T1000 (cell line): ENCODE data around the gene OR5H1.
"Not testable (repeated sequence)": the region's sequence is repeated elsewhere in the genome, so short reads cannot be mapped to it uniquely, and the experiment has no call there.

Experiments used
- DNase-seq: peaks from one replicate; lab custom pipeline; 2025; ENCODE audit warnings: mixed read lengths; lab: John Stamatoyannopoulos, UW

OR5H1 gene

DNA sequence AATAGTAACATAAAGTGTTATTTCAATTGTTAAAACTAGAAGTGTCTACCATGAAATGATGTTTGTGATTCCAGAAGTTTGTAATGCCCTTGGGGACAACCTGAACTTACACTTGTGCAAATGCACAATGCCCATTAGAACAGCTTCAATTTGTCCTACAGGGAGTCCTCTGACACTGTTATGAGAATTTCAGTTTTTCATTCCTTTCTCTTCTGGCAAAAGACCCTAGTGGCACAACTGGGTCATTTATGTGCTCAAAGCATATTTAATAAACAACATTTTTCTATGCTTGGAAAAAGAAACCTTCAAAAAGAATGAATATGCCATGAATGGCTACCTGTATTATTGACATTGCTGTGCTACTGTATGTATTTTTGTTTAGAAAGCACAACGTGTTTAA, at the start of gene OR5H1:
TSS of gene OR5H1 (plus strand) at position 301 of the 400 bp plus-strand sequence. CDS start 1,977 bp downstream, outside the sequence.
- no peak for DNase-seq

DNA sequence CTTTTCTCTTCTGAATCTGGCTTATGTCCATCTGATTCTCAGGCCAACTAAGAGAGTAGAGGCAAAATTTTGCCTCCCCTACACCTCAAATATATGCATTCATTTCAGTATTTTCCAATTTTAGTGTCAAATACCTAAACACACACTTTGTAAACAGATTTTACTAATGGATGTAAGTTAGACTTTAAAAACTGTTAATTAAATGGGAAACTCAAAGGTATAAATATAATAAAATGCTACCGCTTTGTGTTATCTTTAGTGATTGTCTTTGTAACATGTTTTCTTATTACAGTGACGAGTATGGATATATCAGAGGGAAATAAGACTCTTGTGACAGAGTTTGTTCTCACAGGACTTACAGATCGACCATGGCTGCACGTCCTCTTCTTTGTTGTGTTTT, 43.6 kb upstream of the OR5H1 start, which contains the start of gene OR5AC2:
TSS of gene OR5AC2 (plus strand) at position 301 of the 400 bp plus-strand sequence. CDS start at position 301, 0 bp downstream.
- DNase-seq = no peak

DNA sequence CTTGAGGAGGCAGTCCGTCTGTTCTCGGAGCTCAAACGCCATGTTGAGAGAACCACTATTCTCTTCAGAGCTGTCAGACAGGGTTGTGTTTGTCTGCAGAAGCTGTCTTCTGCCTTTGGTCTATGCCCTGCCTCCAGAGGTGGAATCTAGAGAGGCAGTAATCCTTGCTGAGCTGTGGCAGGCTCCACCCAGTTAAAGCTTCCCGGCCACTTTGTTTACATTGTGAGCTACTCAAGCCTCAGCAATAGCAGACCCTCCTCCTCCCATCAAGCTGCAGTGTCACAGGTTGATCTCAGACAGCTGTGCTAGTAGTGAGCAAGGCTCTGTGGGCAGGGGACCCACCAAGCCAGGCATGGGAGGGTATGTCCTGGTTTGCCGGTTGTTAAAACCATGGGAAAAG, 34.6 kb upstream of the OR5H1 start:
- no peak for DNase-seq

DNA sequence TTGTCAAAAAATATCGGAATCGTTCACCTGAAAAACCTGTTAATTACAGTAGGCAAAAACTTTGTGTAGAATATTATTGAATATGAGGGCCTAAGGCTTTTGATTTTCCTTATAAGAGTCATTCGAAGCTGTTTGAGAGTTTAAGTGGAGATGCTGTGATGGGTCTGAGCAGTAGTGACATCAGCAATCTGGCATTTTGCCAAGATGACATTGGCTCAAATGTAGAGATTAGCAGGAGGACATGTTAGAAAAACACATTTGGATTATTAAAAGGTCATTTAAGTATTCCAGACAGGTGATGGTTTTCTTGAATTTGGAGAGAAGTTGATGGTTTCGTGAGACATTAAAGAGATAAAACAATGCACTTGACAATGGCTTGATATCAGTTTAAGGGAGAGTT, 30.7 kb upstream of the OR5H1 start:
- DNase-seq = no peak

DNA sequence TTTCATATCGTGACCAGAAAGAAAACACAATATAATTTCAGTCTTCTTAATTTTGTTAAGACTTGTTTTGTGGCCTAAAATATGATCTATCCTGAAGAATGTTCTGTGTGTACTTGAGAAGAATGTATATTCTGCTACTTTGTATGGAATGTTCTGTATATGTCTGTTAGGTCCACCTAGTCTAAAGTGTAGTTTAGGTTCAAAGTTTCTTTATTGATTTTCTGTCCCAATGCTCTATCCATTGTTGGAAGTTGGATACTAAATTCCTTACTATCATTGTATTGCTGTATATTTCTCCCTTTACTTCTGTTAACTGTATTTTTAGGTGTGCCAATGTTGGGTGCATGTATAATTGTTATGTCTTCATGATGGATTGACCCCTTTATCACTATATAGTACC, 22.4 kb upstream of the OR5H1 start:
- DNase-seq = no peak

DNA sequence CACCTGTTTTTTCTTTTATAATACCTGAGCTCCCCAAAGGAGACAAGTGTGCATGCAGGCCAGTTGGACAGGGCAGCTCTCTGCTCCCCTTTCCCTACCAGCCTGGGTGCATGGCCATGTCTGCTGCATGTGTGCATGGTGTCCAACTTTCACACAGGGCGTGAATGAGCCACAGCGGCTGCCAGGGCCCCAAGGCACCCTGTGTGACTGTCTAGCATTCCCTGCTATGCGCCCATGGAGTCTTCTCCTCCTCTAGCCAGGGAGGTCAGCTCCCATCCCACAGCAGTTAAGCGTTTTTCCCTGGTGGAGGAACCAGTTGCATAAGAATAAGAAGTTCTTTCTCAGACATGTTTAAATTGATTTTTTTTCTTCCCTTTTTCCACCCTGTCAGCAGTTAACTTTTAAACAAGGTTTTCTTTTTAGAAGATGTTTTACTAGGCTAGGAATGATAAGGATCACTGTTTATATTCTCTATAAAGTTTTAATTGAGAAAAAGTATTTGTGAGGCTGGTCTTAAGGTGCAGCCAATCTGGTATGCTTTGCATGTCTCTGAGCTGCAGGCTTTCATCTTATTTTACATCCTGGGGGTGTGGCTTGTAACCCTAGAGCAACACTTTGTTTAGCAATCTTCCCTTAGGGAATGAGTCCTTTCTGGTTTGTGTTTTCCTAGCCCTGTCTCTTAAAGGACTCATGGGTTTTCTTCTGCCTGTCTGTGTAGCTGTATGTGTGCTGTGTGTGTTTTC, 20.5 kb upstream of the OR5H1 start:
- DNase-seq = peak; percentile 1

DNA sequence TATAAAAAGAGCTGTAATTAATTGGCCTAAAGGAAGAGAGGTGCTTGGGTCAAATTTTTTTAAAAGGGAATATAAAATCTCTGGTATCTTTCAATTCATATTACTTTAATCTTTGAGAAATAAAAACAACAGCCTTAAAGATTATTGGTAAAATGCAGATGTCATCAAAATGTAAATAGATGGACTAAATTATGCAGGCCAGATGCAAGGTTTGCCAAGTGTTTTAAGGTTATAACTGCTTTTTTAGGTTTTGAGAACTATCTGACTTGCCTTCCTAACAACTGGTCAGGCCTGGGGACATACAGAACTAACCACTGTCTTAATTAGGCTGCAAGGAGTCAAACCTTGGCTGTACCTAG, 20.0 kb upstream of the OR5H1 start:
- no peak for DNase-seq

DNA sequence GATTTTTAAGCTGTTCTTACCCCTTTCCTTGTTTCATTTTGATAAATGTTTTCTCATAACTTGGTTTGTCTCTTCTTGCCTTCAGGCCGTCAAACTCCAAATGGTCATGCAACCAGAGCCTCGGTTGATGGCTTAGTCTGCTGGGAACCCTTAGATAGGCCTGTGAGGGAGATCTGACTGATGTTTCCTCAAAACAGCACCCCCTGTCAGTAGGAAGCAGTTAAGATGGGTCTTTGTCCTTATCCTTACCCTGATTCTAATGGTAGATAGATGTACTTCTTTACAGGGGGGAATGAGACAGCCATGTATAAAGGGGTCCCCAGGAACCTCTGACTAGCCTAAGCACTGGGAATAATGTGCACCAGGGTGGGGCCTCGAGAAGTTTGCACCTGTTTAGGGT, 16.3 kb upstream of the OR5H1 start:
- no peak for DNase-seq

DNA sequence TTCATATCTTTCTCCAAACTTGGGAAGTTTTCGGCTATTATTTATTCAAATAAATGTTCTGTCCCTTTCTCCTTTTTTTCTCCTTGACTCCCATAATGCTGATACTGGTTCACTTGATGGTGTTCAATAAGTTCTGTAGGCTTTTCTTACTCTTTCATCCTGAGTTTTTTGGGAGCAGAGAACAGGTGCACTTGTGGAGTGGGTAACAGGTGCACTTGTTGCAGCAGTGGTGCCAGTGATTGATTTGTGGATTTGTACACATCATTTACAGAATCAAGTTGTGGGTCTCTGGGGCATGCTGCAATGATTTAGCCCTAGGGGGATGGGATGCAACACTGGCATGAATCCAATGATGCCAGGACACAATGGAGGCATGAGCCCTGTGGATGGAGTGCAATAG, 14.8 kb upstream of the OR5H1 start:
- DNase-seq = no peak

DNA sequence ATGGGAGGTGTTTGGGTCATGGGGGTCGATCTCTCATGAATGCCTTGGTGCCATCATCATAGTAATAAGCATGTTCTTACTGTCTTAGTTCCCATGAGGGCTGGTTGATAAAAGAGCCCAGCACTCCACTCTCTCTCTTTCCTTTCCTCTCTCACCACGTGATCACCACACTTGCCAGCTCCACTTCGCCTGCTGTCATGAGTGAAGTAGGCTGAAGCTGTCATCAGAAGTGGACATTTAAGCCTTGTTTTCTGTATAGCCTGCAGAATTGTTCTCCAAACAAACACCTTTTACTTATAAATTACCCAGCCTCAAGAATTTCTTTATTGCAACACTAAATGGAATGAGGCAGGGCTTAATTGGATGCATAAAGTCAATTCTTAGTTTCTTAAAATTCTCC, 6.1 kb downstream of the OR5H1 start:
- DNase-seq = no peak

DNA sequence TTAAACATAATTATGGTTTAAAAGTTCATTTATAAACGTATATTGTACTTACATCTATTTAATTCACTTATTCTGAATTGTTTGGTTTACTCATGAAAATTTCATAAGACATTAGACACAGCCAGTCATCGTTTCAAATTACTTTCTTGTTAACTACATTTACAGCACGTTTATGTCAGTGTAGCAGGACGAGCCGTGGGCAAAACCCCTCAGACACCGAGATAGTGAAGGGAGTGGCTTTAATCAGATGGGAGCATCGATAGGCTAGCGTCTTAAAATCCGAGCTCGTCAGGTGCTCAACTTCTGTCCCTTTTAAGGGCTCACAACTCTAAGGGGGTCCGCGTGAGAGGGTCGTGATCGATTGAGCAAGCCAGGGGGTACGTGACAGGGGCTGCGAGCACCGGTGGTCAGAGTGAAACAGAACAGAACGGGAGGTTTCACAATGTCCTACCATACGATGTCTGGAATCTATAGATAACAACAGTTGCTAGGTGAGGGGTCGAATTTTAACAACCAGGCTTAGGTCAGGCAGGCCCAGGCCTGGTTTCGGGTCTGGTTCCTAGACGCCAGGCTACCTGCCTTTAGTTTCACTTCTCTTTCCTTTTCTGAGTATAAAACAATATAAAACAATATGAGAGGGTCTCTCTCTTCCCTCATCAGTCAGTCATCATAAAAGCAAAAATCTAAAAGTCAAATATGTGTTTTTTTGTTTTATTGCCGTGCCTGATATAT, 7.5 kb downstream of the OR5H1 start:
- DNase-seq = not testable (repeated sequence)

DNA sequence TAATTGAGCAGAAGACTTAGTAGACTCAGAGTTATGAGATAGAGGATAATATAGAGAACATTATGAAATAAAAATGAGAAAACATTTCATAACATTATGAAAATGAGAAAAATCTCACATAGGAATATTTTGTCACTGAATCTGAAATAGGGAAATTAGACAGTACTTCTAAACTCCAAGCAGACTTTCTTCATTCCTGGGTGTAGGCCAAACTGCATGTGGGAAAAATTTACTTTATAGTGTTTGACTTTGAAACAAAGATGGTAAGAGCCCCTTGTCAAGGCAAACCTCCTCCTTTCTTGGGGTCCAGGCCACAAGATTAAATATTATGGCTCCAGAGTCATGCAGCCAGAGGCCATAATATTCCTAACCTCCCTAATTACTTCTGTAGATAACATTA, 10.0 kb downstream of the OR5H1 start:
- no peak for DNase-seq

DNA sequence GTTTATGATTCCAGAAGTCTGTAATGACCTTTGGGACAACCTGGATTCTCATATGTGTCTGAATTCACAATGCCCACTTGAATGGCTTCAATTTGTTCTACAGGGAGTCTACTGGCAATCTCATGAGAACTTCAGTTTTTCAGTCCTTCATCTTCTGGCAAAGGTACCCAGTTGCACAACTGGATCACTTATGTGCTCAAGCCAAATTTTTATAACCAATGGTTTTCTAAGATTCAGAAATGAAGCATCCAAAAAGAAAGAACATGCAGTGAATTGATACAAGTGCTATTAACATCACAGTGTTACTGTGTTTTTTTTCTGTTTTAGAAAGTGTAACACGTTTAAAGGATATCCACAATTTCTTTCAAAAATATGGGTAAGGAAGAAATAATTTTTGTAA, 16.7 kb downstream of the OR5H1 start, which contains the start of gene OR5H14:
TSS of gene OR5H14 (plus strand) at position 301 of the 400 bp plus-strand sequence. CDS start 1,907 bp downstream, outside the sequence.
- no peak for DNase-seq

DNA sequence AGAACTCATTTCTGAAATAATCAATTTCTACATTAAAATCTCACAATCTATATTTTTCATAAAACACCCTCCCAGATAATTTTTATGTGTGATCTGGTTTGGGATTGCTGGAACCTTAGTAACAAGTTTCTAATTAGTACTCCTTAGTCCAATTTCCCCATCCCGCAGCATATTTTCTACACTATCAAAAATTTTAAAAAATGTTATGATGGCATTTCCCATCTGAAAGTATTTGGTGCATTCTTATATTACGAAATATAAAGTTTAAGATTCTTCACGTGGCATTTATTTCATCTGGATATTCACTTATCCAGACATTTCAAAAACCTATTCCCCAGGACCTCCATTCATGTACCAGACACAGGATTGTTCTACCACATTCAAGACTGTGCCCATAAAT, 18.2 kb downstream of the OR5H1 start:
- DNase-seq = no peak

DNA sequence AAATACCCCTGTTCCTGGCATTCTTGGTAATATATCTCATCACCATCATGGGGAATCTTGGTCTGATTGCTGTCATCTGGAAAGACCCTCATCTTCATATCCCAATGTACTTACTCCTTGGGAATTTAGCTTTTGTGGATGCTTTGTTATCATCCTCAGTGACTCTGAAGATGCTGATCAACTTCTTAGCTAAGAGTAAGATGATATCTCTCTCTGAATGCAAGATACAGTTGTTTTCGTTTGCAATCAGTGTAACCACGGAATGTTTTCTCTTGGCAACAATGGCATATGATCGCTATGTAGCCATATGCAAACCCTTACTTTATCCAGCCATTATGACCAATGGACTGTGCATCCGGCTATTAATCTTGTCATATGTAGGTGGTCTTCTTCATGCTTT, 18.9 kb downstream of the OR5H1 start:
- DNase-seq = not testable (repeated sequence)

DNA sequence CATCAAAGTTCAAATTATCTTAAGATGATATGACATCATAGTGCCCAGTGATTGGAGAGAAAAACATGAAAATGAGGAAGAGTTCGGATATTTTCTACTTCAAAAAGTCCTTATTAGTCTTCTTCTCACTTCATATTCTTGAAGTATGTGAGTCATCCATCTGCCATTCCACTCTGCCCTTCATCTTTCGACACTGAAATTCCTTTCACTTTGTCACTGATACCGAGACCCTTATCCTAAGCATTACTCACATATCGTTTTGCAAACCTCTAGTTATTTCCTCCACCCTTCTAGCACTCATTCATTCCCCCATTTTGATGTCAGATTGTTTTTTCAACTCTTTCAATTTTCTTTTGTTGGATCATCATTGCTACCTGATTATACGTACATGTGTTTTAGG, 20.7 kb downstream of the OR5H1 start:
- no peak for DNase-seq

DNA sequence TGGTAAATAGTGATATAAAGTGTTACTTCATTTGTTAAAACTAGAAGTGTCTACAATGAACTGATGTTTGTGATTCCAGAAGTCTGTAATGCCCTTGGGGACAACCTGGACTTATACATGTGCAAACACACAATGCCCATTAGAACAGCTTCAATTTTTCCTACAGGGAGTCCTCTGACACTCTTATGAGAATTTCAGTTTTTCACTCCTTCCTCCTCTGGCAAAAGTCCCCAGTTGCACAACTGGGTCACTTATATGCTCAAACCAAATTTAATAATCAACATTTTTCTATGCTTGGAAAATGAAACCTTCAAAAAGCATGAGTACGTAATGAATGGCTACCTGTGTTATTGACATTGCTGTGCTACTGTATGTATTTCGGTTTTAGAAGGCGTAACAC, 35.9 kb downstream of the OR5H1 start, which contains the start of gene OR5H15:
TSS of gene OR5H15 (plus strand) at position 301 of the 400 bp plus-strand sequence. CDS start 2,004 bp downstream, outside the sequence.
- DNase-seq = no peak

DNA sequence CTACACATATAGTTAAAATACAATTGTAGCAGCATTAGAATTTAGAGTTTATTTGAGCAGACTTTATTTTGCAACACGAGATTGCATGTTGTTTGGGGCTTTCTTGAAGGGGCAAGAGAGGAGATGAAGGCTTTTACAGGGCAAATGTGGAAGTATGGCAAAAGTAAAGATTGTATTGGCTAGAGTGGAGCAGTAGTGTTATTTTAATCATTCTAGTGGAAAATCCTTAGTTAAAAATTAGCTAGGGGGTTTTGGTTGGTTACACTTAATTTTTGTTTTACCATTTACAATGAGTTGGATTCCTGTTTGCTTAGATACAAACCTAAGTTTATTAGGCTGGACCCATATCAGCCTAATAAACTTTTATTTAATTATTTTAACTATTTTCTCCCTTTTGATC, 40.5 kb downstream of the OR5H1 start:
- no peak for DNase-seq

DNA sequence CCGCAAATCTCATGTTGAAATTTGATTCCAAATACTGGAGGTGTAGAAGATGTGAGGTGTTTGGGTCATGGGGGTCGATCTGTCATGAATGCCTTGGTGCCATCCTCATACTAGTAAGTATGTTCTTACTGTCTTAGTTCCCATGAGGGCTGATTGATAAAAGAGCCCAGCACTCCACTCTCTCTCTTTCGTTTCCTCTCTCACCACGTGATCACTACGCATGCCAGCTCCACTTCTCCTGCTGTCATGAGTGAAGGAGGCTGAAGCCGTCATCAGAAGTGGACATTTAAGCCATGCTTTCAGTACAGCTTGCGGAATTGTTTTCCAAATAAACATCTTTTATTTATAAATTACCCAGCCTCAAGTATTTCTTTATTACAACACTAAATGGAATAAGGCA, 42.1 kb downstream of the OR5H1 start:
- DNase-seq = no peak

DNA sequence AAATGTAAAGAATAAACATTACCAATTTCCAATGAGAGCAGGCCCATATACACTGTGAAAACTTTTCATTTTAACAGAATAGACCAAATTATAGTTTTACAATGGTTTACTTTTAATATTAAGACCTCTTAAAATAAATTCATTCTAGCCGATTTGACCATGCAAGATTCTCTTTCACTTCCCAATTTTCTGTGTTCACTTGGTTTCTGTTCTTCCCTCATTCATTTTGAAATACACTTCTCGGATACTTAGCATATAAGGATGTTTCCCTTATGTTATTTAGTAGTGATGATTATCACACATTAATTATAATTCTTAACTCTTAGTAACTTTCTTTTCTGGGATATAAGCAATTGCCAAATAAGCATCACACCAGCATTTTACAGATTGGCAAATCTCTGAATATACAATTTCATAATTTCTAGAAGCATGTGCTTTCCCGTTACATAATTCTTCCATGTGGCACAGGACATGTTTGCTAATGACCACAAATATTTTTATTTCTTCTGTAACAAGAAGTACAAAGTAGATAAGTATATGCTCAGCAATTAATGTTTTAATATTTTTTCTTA, 49.9 kb downstream of the OR5H1 start:
- no peak for DNase-seq

DNA sequence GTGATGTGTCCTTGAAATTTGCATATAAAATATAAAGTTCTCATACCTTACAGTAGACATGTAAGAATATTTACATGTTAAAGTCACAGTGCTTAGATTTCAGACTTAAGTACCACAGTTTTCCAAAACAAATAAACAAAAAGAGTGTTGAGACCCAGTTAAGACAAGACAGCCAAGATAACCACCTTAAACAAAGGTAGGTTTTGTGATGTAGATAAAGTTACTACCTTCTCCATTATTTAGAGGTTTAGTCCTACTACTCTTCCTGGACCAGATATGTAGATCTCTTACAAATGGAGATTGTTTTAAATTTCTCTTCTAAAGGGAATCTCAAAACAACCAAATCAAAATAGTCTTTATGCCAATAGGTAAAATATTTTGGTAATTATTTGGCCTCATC, 51.7 kb downstream of the OR5H1 start:
- no peak for DNase-seq

DNA sequence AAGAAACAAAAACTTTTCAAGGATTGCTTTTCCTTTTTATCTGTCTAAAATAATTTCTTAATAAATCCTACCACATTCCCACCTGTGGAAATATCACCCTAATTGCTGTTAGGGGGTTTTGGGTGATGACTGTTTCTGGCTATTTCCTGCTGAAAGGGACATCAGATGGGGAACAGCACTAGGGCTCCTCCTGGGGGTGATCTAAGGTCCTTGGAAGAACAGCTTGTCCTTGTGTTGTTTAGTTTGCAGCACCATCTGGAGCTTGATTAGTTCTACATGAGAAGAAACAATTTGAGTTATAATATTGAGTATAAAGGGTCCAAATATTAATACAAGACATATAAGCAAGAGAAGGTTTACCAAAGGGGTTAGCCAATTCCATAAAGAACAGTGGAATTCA, 54.7 kb downstream of the OR5H1 start:
- DNase-seq = no peak
